T47D (cell line): ENCODE measurements around the gene SCTR.

Experiments
- DNase-seq, 2 experiments: peaks; one replicate each; pipeline versions ENCODE4 v3.0.0 to v3.0.0-alpha.2; 2011 to 2012; ENCODE audit warnings: low read depth in 1 of 2, low spot score in 1 of 2
- JUND ChIP-seq: IDR thresholded peaks from 2 replicates; pipeline ENCODE4 v1.6.1; 2012; ENCODE audit warnings: low read depth
- in situ Hi-C: cut with HindIII; loops from 2 replicates; pipeline ENCODE4 v1.10.0; 2016; ENCODE audit warnings: low sequenced_read_pairs, low pct_unique_long_range_greater_than_20kb

SCTR gene

DNA sequence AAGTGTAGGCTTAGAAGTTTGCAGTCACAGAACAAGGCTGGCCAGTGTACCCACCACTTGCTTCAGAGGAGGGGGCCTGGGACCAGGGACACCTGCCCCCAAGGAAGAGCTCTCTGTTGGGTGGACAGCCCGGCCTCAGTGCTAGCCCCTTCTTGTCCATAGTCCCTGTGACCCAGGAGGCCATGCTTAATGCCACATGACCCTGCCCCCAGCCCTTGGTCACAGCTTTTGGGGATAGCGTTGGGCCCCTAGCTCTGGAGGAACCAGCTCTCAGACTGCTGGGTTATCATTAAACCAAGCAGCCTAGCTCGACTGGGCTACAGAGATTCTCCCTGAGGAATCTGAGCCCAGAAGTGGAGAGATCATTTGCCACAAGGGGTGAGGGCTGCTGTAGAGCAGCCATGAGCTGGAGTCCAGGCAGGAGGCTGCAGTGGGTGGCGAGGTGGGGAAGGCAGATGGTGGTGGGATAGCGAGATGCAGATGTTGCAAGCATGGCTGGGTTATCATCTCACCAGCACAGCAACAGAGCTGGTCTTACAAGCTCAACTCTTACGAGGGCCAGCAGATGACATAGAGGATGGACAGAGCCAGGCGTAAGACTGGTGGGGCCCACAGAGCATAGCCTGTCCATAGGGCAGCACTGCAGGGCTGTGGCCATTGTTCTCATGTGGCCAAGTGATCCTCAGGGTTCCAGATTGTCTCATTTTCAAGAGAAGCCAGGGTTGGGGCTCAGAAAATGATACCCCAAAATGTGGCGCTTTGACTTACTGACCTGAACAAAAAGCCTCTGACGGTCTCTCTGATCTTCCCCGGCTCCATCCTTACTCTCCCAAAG, 99.8 kb downstream of the SCTR start:
- no peak for DNase-seq
- TF ChIP-seq JUND, result no peak
- in situ Hi-C loops, result no loop called here

DNA sequence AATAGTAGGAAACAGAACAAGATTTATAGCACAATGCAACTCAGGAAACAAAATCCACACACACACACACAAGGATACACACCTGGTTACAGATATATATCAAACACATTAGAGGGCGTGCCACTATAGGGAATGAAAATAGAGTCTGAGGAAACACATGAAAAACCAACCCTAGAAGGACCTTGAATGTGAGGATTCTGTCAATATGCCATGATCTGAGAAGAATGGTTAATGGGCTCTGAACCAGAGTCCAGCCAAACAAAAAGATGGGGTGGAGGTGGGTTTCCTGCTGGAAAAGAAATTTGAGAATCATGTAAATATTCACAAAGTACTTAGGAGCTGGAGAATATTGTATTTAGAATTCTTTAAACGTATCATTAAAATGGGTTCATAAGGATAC, 100.5 kb downstream of the SCTR start:
- TF ChIP-seq JUND, result no peak
- no peak for DNase-seq
- in situ Hi-C loops, result no loop called here

DNA sequence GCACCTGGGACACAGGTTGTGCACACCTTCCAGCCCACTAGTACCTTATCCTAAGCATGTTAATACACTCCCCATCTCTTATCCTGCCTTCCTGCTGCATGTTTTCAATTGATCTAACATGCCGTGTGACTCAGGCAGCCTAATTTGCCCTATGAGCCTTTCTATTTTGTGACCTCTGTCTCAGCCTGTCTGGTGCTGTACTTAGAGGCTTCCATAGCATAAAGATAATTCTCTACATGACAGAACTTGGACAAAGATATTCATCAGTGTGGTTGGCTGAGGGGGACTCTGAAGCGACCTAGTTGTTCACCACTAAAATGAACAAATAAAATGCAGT, 101.2 kb downstream of the SCTR start:
- in situ Hi-C loops, result no loop called here
- DNase-seq, result no peak
- no peak for TF ChIP-seq JUND

DNA sequence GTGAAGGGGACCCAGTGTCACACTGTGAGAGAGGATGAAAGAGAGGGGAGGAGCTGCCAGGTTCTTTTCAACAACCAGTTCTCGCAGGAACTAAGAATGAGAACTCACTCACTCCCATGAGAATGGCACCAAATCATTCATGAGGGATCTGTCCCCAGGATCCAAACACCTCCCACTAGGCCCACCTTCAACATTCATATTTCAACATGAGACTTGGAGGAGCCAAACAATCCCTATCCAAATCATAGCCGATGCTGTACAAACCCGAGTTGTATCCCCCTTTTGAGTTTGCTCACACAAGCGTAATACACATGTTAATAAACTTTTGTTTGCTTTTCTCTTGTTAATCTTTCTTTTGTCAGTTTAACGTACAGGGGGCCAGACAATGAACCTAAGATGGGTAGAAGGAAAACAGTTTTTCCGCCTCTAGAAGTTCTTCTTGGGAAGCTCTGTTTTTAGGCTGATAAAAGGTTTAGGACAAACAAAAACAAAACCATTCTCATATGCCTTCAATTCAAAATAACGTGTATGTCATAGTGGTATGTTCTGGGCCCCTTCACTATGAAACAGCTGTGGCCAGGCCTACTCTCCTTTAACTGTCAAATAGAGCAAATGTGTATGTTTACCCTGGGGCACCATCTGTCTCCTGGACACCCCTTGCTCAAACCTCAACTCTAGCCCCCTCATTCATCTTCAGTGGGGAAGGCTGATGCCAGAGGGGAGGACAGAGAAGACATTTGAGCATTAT, 101.7 kb downstream of the SCTR start:
- in situ Hi-C loops, result no loop called here

DNA sequence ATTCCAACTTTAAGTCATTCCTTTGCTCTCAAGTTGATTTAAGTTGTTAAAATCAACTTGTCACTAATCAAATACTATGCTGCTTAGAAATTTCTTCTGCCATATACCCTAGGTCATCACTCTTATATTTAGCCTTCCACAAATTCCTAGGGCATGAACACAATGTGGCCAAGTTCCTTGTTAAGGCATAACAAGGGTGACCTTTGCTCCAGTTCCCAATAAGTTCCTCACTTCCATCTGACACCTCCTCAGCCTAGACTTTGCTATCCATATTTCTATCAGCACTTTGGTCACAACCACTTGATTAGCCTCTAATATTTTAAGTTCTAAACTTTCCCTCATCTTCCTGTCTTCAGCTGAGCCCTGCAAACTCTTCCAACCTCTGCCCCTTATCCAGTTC, 102.5 kb downstream of the SCTR start:
- no peak for TF ChIP-seq JUND
- no peak for DNase-seq
- in situ Hi-C loops, result no loop called here

More for the DNA sequence above, 101.7 kb downstream of the SCTR start:
- TF ChIP-seq JUND, result no peak
- no peak for DNase-seq

DNA sequence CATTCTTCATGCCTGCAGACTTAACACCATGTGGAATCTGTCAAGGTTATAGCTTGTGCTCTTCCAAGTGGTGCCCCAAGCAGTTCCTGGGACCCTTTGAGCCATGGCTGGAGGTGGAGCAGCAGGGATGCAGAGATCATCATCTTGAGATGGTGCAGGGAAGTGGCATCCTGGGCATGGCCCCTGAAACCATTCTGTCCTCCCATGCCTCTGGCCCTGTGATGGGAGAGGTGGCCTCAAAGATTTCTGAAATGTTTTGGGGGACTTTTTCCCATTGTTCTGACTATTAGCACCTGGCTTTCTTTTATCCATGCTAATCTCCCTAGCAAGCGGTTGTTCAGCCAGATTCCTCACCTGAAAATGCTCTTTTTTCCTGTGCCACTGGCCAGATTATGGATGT, 103.0 kb downstream of the SCTR start:
- no peak for TF ChIP-seq JUND
- in situ Hi-C loops, result no loop called here
- DNase-seq, result no peak

DNA sequence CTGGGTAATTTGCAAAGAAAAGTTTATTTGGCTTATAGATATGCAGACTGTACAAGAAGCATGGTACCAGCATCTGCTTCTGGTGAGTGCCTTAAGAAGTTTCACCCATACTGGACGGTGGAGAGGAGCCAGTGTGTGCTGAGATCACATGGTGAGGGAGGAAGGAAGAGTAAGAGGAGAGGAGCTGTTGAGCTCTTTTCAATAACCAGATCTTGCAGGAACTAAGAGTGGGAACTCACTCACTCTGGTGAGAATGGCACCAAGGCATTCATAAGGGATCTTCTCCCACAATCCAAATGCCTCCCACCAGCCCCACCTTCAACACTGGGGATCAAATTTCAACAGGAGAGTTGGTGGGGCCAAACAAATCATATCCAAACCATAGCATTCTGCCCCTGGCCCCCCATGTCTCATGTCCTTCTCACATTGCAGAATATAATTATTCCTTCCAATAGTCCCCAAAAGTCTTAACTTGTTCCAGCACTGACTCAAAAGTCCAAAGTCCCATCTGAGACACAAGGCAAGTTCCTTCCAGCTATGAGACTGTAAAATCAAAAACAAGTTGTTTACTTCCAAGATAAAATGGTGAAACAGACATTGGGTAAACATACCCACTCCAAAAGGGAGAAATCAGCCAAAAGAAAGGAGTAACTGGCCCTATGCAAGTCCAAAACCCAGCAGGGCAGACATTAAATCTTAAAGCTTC, 104.3 kb downstream of the SCTR start:
- no peak for DNase-seq
- in situ Hi-C loops, result no loop called here
- no peak for TF ChIP-seq JUND

DNA sequence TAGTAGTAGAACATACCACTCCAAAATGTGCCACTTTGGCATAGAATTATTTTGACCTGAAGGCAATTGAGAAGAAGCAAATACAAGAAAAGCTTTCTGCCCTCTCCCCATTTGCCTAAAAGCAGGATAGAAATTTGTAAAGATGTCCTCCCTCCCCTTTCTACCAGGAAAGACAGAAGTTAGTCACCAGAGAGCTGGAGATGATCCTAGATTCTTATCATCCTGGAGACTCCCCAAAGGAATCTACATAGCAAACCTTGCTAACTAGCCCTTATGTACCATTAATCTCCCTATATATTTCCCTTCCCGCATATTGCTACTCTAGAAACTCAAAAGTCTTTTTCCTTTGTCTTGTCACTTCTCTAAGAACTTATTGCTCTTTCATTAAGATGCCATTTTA, 105.2 kb downstream of the SCTR start:
- in situ Hi-C loops, result no loop called here
- peak in 1 of 2 experiments; percentile 5 for DNase-seq
- no peak for TF ChIP-seq JUND

DNA sequence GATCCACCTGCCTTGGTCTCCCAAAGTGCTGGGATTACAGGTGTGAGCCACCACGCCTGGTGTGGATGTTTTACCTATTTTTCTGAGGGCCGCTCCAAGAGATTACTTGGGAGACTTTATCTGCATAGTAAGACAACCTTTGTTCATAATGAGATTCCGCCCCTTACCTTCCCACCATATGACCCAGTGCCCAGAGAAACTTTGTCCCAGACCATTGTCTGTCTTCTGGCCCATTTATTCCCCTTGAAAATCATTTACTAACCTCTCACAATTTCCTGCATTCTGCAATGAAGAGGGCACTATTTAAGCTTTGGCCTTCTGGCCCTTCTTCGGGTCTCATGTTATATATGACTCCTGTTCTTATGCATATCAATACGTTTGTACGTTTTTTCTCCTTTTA, 106.4 kb downstream of the SCTR start:
- DNase-seq, result no peak
- in situ Hi-C loops, result no loop called here
- no peak for TF ChIP-seq JUND

DNA sequence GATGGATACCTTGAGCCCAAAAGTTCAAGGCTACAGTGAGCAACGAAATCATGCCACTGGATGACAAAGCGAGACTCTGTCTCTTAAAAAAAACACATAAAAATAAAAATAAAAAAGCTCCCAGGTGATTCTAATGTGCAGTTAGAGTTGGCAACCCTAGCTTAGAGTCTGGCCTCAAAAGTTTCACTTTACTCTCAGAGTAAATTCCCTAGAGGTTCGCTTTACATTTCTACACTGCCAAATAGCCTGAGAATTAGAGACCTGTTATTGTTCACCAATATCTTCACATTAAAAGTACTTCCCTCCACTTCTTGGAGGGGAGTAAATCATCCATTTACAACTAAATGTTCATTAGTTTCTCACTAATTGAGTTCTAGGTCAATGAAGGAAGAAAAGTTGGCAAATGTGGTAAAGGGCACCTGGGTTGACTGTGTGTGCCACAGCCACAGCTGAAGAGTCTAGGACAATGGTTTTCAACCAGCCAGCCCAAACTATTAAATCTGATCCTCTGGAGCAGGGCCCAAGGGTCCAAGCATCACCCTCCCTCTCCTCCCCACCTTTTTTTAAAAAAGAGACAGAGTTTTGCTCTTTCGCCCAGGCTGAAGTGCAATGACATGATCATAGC, 107.9 kb downstream of the SCTR start:
- in situ Hi-C loops, result no loop called here
- DNase-seq, result no peak
- no peak for TF ChIP-seq JUND

DNA sequence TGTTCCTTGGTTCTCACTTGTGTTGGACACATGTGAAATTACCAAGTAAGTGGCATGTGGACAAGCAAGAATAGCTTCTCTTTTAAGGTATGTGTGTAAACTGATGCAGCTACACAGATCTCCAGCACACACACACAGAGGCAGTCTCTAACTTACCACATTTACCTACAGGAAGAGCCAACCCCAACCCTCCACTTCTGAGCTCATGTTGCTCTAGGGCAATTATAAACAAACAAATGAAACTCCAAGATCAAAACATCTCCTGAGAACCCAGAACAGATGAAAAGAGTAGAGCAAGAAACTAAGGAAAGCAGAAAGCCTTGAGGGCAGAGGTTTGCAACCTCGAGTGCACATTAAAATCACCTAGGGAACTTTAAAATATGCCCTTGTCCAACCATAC, 108.7 kb downstream of the SCTR start:
- no peak for TF ChIP-seq JUND

DNA sequence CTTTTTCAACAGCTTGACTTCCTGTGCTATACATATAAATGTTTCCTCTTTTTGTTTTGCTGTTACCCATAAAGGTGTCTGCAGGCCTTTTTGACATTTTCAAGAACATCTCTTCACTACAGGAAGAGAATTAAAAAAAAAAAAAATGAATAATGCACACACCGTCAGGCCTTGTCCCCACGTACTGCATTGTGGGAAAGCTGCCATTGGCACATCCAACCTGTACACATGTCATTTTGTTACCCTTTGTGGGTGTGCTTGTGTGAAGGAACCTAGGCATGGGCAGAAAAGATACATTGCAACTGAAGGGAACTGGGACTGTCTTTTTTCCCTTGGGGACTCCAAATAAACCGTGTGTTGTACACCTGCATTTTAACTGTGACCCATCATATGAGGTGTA, 109.4 kb downstream of the SCTR start:
- in situ Hi-C loops, result no loop called here
- TF ChIP-seq JUND, result no peak
- DNase-seq, result no peak

More for the DNA sequence above, 108.7 kb downstream of the SCTR start:
- in situ Hi-C loops, result no loop called here
- DNase-seq, result peak in 1 of 2 experiments; percentile 49

DNA sequence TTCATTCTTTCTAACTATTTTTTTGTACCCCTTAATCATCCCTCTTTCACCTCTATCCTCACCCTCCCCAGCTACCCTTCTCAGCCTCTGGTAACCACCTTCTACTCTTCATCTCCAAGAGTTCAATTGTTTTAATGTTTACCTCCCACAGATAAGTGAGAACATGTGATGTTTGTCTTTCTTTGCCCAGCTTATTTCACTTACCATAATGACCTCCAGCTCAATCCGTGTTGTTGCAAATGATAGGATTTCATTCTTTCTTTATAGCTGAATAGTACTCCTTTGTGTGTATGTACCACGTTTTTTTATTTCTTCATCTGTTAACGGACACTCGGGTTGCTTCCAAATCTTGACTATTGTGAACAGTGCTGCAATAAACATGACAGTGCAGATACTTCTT, 114.8 kb downstream of the SCTR start:
- no peak for TF ChIP-seq JUND
- in situ Hi-C loops, result no loop called here
- DNase-seq, result no peak
